ENCODE results near the gene FAM50A.
A peak's percentile ranks its signal among the peaks of the same experiment; 100 is the strongest.

FAM50A gene

GRCh38 chrX:154417157-154417556, 26.8 kb upstream of the FAM50A start:
- DNase-seq: no peak

DNA sequence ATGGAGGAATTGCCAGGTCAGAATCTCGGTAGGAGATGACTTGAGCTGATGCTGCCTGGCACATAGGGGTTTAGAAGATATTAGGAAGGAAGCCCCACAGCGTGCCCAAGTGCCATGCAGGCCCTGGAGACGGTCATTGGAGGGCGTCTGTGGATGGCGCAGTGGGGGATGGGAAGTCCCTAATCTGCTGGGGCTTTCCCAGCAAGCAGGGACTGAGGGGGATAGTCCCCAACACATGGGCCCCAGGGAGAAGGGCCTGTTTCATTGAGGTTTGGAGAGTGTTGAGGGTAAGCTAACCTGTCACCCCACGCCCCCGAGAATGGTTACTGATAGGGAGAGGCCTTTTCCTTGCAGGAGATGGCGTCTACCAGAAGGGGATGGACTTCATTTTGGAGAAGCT, 24.8 kb upstream of the FAM50A start:
- DNase-seq: no peak

DNA sequence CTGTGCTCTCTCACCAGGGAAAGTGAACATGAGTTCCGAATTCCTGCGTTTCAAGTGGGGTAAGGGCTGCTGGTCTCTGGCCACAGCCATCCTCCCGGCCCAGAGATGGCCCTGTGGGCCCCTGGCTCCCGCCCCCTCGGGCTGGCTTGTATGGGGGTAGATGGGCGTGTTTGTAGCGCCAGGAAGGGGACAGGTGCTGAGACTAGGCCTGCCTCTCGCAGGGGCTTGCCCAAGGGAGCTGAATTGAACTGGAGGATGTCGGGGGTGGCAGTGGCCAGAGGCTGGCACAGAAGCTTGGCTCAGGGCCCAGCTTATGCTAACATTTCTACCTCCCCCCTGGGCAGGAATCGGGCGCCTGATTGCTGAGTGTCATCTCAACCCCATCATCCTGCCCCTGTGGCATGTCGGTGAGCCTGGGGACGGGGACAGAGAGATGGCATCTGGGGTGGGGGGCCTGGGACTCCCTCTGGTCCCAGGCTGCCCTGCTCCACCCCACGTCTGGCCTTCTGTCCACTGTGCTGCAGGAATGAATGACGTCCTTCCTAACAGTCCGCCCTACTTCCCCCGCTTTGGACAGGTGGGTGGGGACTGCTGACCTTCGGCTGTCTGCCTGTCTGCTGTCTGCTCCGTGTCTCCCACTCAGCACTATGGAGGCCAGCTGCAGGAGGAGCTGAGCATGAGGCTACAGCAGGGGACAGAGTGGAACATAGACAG, 24.1 kb upstream of the FAM50A start:
- DNase-seq: no peak

DNA sequence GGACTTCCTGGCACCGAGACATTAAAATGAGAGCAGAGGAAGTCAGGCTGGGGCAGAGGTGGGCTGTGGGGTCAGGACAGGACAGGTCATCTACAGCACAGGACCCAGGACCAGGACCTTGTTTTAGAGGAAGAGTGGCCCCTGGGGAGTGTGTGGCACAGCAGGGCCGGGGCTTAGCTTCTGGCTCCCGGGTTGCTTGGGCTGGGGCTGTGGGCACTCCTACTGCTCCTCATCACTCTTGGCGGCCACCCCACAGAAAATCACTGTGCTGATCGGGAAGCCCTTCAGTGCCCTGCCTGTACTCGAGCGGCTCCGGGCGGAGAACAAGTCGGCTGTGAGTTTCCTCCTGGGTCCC, 23.6 kb upstream of the FAM50A start:
- DNase-seq: no peak

DNA sequence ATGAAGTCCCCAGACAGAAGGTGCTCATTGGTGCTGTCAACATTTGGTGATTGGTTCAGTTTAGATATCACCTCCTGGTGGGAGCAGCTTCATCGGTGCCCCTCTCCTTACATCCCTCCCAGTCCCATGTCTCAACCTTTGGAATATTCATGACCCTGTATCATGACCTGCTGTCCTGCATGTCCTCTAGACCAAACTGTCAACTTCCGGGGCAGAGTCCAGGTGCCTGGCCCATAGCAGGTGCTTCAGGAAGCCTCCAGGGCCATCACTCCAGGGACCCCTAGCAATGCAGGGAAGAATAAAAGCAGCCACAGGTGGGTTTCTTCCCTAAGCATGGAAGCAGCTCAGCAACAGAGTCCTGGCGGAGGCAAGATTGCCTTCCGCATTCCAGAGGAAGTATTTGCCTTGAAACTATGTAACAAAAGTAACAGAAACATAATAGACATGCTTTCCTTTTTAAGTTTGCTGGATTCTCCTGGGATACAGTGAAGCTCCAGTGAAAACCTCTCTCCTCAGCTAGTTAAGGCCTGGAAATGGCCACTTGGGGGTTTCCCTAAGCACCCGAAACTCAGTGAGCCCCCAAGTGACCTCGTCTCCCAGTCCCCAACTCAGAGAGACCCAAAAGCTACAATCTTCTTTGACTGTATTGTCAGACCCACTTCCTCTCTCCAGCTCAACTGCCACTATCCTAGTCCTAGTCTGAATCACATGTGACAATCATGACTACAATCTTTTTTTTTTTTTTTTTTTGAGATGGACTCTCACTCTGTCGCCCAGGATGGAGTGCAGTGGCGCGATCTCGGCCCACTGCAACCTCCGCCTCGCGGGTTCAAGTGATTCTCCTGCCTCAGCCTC, 16.8 kb upstream of the FAM50A start:
- DNase-seq: no peak

GRCh38 chrX:154428176-154429171, 15.5 kb upstream of the FAM50A start, which contains the start of gene ATP6AP1:
TSS of gene ATP6AP1 (plus strand) at chrX:154428677. CDS start at chrX:154428693, 16 bp downstream.
- DNase-seq: peak; percentile 89

DNA sequence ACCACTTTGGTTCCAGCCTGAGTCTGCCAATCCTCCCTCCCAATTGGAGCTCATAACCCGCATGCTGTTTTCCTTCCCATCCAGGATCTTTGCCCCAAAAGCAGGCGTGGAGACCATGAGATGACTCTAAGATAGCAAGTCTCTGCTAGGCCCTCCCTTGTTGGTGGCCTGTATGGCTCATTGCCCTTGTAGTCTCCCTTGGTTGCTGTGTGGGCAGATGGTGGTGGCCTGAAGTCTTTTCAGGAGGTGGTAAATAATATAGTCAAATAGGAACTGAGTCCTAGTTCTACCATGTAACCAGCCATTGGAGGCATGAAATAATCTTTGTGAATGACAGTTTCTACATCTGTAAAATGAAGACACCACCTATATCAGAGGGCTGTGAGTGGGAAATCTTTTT, 14.2 kb upstream of the FAM50A start:
- no peak for DNase-seq

GRCh38 chrX:154430479-154430878, 13.5 kb upstream of the FAM50A start:
- no peak for DNase-seq

DNA sequence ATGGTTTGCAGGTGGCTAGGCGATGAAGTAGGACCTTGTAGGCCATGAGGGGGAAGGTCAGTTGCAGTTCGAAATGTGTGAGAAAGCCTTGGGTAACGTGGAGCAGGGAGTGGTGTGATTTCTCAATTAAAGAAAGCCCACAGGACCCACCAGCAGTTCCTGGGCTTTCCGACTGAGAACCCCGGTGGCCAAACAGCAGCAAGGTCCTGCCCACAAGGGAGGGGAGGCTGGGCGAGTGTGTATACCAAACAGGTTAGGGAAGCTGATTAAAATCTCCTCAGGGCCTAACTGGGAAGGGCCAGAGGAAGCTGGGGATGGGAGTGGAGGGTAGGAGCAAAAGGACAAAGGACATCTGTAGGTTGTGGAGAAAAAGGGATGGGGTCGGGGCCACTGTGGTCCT, 13.0 kb upstream of the FAM50A start:
- no peak for DNase-seq

DNA sequence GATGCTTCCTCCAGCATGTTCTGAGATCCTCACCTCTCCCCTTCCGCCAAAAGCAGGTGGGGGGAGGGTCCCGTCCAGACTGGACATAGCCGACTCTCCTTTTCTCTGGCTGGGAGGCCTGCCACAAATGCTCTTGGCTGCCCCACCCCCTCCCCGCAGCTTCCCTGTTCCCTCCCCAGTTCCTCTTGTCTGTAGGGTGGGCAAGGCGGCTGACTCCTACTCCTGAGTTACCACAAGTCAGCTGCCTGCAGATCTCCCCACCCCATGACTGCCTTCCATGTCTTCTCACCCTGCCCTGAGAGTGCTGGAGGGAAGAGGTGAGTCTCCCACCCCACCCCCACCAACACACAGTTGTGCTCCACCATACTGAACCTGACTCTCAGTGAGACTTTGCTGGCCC, 12.6 kb upstream of the FAM50A start:
- DNase-seq: no peak

DNA sequence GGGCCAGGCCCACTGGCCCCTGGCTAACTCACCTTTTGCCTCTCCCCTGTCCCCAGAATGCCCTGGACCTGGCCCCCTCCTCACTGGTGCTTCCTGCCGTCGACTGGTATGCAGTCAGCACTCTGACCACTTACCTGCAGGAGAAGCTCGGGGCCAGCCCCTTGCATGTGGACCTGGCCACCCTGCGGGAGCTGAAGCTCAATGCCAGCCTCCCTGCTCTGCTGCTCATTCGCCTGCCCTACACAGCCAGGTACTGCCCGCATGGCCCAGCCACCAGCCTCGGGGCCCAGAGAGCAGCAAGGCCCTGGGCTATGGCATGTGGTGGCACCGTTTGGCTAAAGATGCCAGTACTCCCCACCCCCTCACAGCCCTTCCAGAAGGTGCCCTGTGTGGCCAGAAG, 11.7 kb upstream of the FAM50A start:
- no peak for DNase-seq

DNA sequence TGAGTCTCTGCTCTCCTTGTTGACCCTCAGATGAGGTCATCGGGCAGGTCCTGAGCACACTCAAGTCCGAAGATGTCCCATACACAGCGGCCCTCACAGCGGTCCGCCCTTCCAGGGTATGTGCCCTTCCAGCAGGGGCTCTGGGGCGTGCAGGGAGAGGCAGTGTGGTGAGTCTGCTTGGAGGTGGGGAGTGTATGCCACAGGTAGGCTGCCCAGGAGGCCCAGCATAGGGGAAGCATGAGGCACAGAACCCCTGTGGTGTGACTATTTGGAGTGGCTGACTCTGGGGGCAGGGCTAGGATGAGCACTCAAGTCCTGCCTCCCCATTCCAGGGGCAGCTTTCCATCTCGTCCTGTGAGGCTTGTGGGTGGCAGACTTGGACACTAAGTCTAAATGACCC, 10.3 kb upstream of the FAM50A start:
- no peak for DNase-seq

DNA sequence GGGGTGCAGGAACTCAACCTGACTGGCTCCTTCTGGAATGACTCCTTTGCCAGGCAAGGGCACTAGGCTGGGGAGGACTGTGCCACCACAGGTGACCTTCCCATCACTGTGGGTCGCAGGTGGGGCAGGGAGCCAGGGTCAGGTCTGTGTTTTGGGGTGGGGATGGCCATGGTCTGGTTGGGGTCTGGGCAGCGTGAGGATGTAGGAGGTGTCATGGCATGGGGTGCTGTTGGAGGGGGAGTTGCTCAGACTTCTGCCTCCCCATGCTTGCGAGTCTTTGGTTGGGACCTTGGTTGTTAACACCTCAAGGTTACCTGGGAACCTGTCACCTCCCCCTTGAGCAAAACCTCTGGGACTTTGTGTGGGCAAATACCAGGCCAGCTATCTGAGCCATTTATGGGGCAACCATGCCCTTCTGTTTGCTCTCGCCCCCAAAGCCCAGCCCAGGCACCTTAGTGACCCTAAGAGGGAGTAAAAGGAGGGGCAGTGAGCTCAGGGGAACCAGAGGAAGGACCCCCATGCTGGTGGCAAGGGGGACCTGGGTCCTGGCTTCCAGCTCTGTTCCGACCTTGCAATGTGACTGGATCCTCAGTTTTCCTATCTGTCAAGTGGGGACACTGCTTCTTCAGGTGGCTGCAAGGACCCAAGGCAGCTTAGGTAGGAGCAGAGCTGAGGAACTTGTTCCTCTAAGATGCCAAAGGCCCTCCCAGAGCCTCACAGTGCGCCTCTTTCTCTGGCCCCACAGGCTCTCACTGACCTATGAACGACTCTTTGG, 9.4 kb upstream of the FAM50A start:
- no peak for DNase-seq

- no peak for DNase-seq
Observed at GRCh38 chrX:154435171-154435733, 8.7 kb upstream of the FAM50A start.

DNA sequence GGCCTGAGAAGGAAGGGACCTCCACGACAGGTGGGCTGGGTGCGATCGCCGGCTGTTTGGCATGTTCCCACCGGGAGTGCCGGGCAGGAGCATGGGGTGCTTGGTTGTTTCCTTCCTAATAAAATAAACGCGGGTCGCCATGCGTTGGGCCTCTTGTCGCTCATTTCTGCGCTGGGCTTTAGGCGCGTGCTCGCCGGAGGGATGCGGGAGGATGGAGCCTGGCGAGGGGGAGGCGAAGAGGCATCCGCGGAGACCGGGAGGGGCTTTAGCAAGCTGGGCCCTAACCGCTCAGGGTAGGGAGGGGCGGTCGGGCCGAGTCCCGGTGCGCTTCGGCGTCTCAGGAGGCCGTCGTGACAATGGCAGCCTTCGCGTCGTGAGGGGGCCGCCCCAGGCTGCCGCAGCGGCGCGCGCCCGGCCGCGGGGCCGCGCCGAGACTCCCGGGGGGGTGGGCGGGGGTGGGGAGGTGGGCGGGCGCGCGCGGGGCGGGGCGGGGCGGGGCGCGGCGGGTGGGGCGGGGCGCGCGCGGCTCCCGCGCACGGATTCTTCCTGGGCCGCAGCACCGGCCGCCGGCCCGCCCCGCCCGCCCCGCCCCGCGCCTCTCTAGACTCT, 7.5 kb upstream of the FAM50A start:
- peak; percentile 61 for DNase-seq

- DNase-seq: peak; percentile 56
Observed at GRCh38 chrX:154436983-154437752, 6.8 kb upstream of the FAM50A start, which contains the start of gene GDI1. TSS of gene GDI1 (plus strand) at chrX:154437154. CDS start at chrX:154437255, 101 bp downstream.

DNA sequence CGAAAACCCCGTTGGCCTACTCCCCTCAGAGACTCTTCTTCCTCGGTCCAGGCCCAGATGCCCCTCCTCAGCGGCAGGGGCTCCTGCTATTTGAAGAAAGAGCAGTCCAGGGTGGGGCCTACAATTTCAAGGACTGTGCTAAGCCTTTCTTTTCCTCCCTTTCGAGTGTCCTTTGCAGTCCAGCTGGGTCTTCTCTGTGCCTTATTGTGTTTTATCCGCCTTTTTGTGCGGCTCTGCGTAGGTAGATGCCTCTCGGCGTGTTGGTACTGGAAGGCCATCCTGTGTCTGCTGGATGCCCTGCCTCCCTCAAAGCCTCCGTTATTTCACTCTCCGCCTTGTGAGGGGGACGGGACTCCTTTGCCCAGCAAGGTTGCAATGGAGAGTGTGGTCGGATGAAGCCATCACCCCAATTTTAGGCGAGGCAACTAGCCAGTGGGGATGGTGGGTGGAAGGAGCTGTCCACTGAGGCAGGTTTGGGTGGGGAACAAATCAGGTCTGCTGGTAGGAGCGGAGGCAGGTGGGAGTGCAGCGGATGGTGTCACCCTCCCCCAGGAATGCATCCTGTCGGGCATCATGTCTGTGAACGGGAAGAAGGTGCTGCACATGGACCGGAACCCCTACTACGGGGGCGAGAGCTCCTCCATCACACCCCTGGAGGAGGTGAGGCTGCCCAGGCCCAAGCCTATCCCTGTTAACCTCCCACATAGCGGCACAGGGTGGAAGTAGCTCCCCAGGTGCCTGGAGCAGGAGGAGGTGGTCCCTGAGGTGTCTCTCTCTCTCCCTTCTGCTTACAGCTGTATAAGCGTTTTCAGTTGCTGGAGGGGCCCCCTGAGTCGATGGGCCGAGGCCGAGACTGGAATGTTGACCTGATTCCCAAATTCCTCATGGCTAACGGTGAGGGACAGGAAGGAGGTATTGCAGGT, 5.7 kb upstream of the FAM50A start:
- no peak for DNase-seq

GRCh38 chrX:154439841-154440240, 4.1 kb upstream of the FAM50A start:
- DNase-seq: no peak

- DNase-seq: no peak
Observed at GRCh38 chrX:154440623-154441357, 3.2 kb upstream of the FAM50A start.

All from activated naive CD4-positive, alpha-beta T cell treated with anti-CD3 and anti-CD28 coated beads, Interleukin-2, amount 50 U/mL, for 16 hours (primary cell).